Heart right ventricle (tissue), 16 donors: ENCODE data around the gene KIAA2012. TPM values are rescaled to one million over a fixed set of nuclear protein-coding genes. Genes with fewer than 3 reads are reported as not detected.
A peak's percentile ranks its signal among the peaks of the same experiment; 100 is the strongest.

Experiments
- ATAC-seq, 8 donors: fragments of 200-7000 bp; cut with Tn5 transposase; one replicate each; pipeline ENCODE4 v1.9.1; 2020; ENCODE audit warnings: mild to moderate bottlenecking in 8 of 8, moderate library complexity in 8 of 8, moderate number of reproducible peaks in 1 of 8
- DNase-seq, 2 donors: peaks; one replicate each; pipeline ENCODE4 v3.0.0-alpha.2; 2020
- H3K27ac ChIP-seq, 10 donors: fragments of 200-600 bp; sonication (generic) in 2 of 10; one replicate each; pipeline versions ENCODE4 v1.5.0 to v1.8.0; 2020 to 2022; ENCODE audit warnings: mild to moderate bottlenecking in 3 of 10
- H3K27me3 ChIP-seq, 7 donors: fragments of 200-600 bp; one replicate each; pipeline ENCODE4 v1.8.0; 2021 to 2022; ENCODE audit warnings: mild to moderate bottlenecking in 2 of 7
- H3K36me3 ChIP-seq, 9 donors: fragments of 200-600 bp; sonication (generic) in 1 of 9; one replicate each; pipeline versions ENCODE4 v1.5.0 to v1.8.0; 2020 to 2022; ENCODE audit warnings: mild to moderate bottlenecking in 2 of 9
- H3K4me1 ChIP-seq, 9 donors: fragments of 200-600 bp; sonication (generic) in 1 of 9; one replicate each; pipeline versions ENCODE4 v1.5.0 to v1.8.0; 2020 to 2022; ENCODE audit warnings: mild to moderate bottlenecking in 4 of 9
- H3K4me3 ChIP-seq, 10 donors: fragments of 200-600 bp; sonication (generic) in 2 of 10; one replicate each; pipeline versions ENCODE4 v1.5.0 to v1.8.0; 2020 to 2022; ENCODE audit warnings: mild to moderate bottlenecking in 7 of 10, moderate library complexity in 2 of 10
- H3K9me3 ChIP-seq, 11 donors: fragments of 200-600 bp in 10 of 11; sonication (generic) in 2 of 11; one replicate each; pipeline versions ENCODE4 v1.5.0 to v1.8.0; 2013 to 2022; ENCODE audit warnings: mild to moderate bottlenecking in 2 of 11, control low read depth in 1 of 11, moderate library complexity in 1 of 11
- WGBS, 2 donors: extraction: QIAGEN DNeasy Blood & Tissue Kit; methylation state at CpG; one replicate each; pipeline ENCODE4 v1.1.7; 2013; ENCODE audit warnings: inconsistent platforms in 1 of 2; 5-methylcytosine and 5-hydroxymethylcytosine counted together
- intact Hi-C, 10 donors: fragments of 100-400 bp; cut with DNase I; formaldehyde crosslinking; loops; one replicate each; pipeline versions ENCODE4 v1.11.1 to v1.14.2; 2022
- polyA plus RNA-seq, 2 donors: library from polyadenylated mRNA; stranded (reverse); fragments of 200-250 nt; gene quantifications; one replicate each; pipeline ENCODE4 v1.2.3, GENCODE V29; 2013
- total RNA-seq, 10 donors: library from RNA; stranded (reverse); fragmentation: NEBNext Ultra II Directional in 3 of 10; extraction: Animal tissue kit (Norgen Biotek cat#: 25700) in 3 of 10; gene quantifications; one replicate each; pipeline versions ENCODE4 v1.2.1 to v1.2.4, GENCODE V29; 2021 to 2023
- TF ChIP-seq, protein P1 (sequence below), 9 donors: fragments of 200-600 bp; sonication (generic) in 2 of 9; IDR thresholded peaks; one replicate each; pipeline versions ENCODE4 v1.5.0 to v1.8.0; 2021 to 2022; ENCODE audit warnings: antibody characterized with exemption in 9 of 9, mild to moderate bottlenecking in 5 of 9, moderate library complexity in 1 of 9
- donor health status: Arrhythmogenic right ventricular cardiomyopathy.
- donor health status: ischemic (EF 13 %, LVEDD 7.1; RV severe dilation, severe dysfunction).
- donor health status: healthy with polysubstance abuse.
- donor health status: DM: no; HTN: yes; CAD: no.
- donor health status: DM: no; HTN: no; CAD: no.
- donor health status: ischemic (EF 25% LVEDD 6.9; RV normal size, moderate dysfunction).
- donor health status: ischemic (EF 25% LVEDD 5.7; RV mildly dilated, moderate dysfunction).
- donor health status: healthy.
- donor health status: DM: yes; HTN: yes; CAD: no.
- donor health status: Ischemic cardiomyopathy.
- donor health status: ischemic (EF 35%, LVEDD 5.7; RV mildly dilated, moderate dysfunction).
- donor health status: nonischemic (EF 11% LVEDD 7.7; RV severe dilation, severe dysfunction).
- donor health status: DM: yes; HTN: yes; CAD: no.
- donor health status: PGD.
- donor health status: ischemic (EF 29% LVEDD 5.4; RV normal size, mild dysfunction).
- donor health status: nonischemic (EF 23%, LVEDD 6.1; RV moderate dilation, normal function).

KIAA2012 gene
- total and polyA plus RNA-seq, 12 donors, result not detected

DNA sequence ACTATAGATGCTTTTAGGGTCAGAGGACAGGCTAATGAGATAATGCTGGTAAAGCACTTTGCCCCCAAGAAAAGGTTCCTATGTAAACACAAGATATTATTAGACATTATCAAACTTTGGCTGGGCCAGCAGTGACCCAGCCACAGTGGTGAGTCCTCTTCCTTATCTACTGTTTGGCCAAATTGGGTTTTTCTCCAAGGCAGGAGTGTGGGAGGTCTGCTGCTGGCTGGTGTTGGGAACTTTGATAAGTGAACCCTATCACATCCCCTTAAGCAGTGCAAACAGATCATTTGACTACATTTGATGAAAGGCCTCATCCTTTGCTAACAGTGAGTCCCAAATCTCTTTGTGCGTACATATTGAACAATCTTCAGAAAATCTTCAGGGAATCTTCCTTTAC is 23.2 kb upstream of the KIAA2012 start:
- H3K27ac ChIP-seq, result no peak overlapping the region
- peaks cover 0 to 14% (median 0%) of the 10 kb centered on the region in 7 donors for H3K27me3 ChIP-seq
- H3K9me3 ChIP-seq, result no peaks in the 10 kb centered on the region
- peak in 1 of 8 donors; percentile 35 for ATAC-seq
- H3K4me1 ChIP-seq, result peaks cover 0 to 20% (median 10%) of the 10 kb centered on the region in 9 donors
- WGBS, 2 donors, result 90 to 91% methylated on average over 1 of the region's 1 CpG
- H3K4me3 ChIP-seq, result no peak overlapping the region
- TF ChIP-seq, protein P1, sequence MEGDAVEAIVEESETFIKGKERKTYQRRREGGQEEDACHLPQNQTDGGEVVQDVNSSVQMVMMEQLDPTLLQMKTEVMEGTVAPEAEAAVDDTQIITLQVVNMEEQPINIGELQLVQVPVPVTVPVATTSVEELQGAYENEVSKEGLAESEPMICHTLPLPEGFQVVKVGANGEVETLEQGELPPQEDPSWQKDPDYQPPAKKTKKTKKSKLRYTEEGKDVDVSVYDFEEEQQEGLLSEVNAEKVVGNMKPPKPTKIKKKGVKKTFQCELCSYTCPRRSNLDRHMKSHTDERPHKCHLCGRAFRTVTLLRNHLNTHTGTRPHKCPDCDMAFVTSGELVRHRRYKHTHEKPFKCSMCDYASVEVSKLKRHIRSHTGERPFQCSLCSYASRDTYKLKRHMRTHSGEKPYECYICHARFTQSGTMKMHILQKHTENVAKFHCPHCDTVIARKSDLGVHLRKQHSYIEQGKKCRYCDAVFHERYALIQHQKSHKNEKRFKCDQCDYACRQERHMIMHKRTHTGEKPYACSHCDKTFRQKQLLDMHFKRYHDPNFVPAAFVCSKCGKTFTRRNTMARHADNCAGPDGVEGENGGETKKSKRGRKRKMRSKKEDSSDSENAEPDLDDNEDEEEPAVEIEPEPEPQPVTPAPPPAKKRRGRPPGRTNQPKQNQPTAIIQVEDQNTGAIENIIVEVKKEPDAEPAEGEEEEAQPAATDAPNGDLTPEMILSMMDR (IDR thresholded peaks at IDR 0.05), result no peak
- no peaks in the 10 kb centered on the region for H3K36me3 ChIP-seq
- intact Hi-C loops, result loop anchor here in 6 of 10 donors (1.0 to 10.0 kb wide), 6 partner anchors 40 to 255 kb away; no protein-coding TSS in a partner anchor
- no peak for DNase-seq

DNA sequence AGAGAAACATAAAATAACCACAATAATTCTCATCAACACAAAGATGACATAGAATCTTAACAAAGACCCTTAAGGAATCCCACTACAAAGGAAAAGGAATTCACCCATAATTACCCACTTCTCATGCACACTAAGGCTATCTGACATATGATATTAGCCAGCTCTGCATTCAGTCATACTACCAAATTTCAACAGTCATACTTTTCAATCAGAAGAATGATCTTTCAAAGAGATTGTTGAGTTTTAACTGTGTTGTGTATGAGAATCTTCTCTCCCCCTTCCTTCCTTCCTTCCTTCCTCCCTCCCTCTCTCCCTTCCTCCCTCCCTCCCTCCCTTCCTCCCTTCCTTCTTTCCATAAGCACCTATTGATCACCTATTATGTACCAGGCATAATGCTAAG is 22.4 kb upstream of the KIAA2012 start:
- intact Hi-C loops, result loop anchor here in 5 of 10 donors (1.0 to 10.0 kb wide), 5 partner anchors 40 to 256 kb away; no protein-coding TSS in a partner anchor
- H3K9me3 ChIP-seq, result no peaks in the 10 kb centered on the region
- no peak overlapping the region for H3K4me3 ChIP-seq
- no peak overlapping the region for H3K27ac ChIP-seq
- TF ChIP-seq, protein P1 (IDR thresholded peaks at IDR 0.05), result no peak
- H3K27me3 ChIP-seq, result peaks cover 0 to 20% (median under 1%) of the 10 kb centered on the region in 7 donors
- ATAC-seq, result no peak
- no peaks in the 10 kb centered on the region for H3K36me3 ChIP-seq
- DNase-seq, result no peak
- peaks cover 0 to 20% (median 10%) of the 10 kb centered on the region in 9 donors for H3K4me1 ChIP-seq

DNA sequence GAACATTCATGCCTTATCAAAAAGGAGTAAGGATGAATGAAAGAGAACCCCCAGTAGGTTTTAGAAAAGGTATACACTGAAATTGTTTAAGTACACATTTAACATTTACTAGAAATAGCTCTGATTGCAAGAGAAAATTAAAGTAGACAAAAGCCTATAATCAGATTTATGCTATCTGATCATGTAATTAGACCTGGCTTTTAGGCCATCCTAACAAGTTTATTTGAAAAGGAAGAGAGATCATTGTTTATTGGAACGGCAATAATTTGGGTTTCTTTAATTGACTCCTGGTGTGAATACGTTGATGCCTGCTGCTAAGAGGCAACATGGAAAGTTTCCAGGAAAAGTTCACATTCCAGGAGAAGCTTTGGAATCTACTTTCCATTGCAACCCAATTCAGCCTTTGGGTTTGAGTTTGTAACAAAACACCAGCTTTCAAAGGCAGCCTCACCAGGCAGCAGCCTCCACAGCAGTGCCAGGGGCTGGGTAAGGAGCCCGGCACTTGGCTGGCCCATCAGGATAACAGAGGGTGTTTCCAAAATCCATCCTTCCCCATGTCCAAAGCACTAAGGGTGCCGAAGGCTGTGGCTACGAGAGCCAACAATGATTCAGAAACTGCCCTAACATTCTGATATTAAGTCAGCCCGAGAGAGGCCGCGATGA is 21.4 kb upstream of the KIAA2012 start:
- H3K9me3 ChIP-seq, result no peaks in the 10 kb centered on the region
- peak in 3 of 8 donors; percentile 51 to 69 (median 68) for ATAC-seq
- H3K4me1 ChIP-seq, result peaks cover 0 to 20% (median 10%) of the 10 kb centered on the region in 9 donors
- 48 to 54% methylated on average over 8 of the region's 8 CpGs for WGBS, 2 donors
- peaks cover 0 to 25% (median 5%) of the 10 kb centered on the region in 7 donors for H3K27me3 ChIP-seq
- no peak for DNase-seq
- TF ChIP-seq, protein P1 (IDR thresholded peaks at IDR 0.05), result no peak
- H3K4me3 ChIP-seq, result no peak overlapping the region
- H3K27ac ChIP-seq, result peak overlapping the region in 3 of 10 donors; percentile 9 to 48 (median 21)
- no peaks in the 10 kb centered on the region for H3K36me3 ChIP-seq
- intact Hi-C loops, result loop anchor here in 4 of 10 donors (5.0 to 10.0 kb wide), 4 partner anchors 103 to 257 kb away; no protein-coding TSS in a partner anchor

DNA sequence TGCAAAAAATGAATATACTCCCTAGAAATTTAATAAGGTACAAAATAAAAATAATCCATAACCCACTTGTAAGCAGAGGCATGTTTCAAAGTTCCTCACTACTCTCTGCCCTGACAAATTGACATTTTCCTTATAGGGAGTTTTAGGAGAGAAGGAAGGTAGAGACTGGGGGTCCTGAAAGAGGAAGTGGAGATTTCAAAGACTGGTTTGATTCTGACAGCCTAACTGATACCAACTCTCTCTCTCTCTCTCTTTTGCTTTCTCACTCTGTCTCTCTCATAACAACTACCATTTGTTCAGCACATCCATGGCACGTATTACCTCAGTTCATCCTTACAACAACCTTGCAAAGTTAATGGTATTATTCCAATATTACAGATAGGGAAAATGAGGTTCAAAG is 20.8 kb upstream of the KIAA2012 start:
- 79 to 93% methylated on average over 1 of the region's 1 CpG for WGBS, 2 donors
- DNase-seq, result no peak
- intact Hi-C loops, result loop anchor here in 4 of 10 donors (5.0 to 10.0 kb wide), 4 partner anchors 103 to 257 kb away; no protein-coding TSS in a partner anchor
- H3K9me3 ChIP-seq, result no peaks in the 10 kb centered on the region
- peaks cover 0 to 25% (median 6%) of the 10 kb centered on the region in 7 donors for H3K27me3 ChIP-seq
- ATAC-seq, result no peak
- H3K4me1 ChIP-seq, result peaks cover 0 to 20% (median 10%) of the 10 kb centered on the region in 9 donors
- TF ChIP-seq, protein P1 (IDR thresholded peaks at IDR 0.05), result no peak
- H3K36me3 ChIP-seq, result no peaks in the 10 kb centered on the region
- peak overlapping the region in 2 of 10 donors; percentile 21 to 48 for H3K27ac ChIP-seq
- H3K4me3 ChIP-seq, result no peak overlapping the region
